ENCODE measurements around the gene STAG1. TPM values are rescaled to one million over a fixed set of nuclear protein-coding genes. Genes with fewer than 3 reads are reported as not detected.
"Not testable (repeated sequence)": the region's sequence is repeated elsewhere in the genome, so short reads cannot be mapped to it uniquely, and the experiment has no call there.

The STAG1 gene
- total RNA-seq, 4 donors from 2014 or later: 48.6 to 71.2 (median 58.2) TPM

DNA sequence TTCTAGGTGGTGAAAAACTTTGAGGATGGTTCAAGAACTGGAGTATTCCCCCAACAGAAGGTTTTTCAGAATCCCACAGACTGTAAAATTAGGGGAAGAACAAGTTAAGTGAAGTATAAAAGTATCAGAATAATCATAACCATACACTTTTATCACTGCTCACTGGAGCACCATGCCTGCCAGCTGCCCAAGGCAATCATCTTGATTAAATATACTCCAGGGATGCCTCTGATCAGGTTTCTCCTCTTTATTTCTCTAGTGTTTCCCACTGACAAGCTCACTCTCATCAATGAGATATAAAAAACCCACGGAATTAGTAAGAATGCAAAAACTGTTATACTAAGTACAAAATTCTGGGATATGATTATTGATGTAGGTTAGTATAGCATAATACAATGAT lies 108.0 kb downstream of the STAG1 start:
- Histone ChIP-seq H3K27me3 (no peaks in the 10 kb centered on the region), H3K27ac (no peak overlapping the region), H3K9me3 (no peaks in the 10 kb centered on the region), H3K4me1 (peaks cover 0 to 12% (median 0%) of the 10 kb centered on the region in 4 donors), H3K4me3 (no peak overlapping the region), H3K36me3 (no peaks in the 10 kb centered on the region)
- 69 to 83% methylated on average over 1 of the region's 1 CpG for WGBS, 2 donors
- TF ChIP-seq, protein P1, sequence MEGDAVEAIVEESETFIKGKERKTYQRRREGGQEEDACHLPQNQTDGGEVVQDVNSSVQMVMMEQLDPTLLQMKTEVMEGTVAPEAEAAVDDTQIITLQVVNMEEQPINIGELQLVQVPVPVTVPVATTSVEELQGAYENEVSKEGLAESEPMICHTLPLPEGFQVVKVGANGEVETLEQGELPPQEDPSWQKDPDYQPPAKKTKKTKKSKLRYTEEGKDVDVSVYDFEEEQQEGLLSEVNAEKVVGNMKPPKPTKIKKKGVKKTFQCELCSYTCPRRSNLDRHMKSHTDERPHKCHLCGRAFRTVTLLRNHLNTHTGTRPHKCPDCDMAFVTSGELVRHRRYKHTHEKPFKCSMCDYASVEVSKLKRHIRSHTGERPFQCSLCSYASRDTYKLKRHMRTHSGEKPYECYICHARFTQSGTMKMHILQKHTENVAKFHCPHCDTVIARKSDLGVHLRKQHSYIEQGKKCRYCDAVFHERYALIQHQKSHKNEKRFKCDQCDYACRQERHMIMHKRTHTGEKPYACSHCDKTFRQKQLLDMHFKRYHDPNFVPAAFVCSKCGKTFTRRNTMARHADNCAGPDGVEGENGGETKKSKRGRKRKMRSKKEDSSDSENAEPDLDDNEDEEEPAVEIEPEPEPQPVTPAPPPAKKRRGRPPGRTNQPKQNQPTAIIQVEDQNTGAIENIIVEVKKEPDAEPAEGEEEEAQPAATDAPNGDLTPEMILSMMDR (IDR thresholded peaks at IDR 0.05): no peak
- TF ChIP-seq POLR2A (IDR thresholded peaks at IDR 0.05) (no peak), EP300 (IDR thresholded peaks at IDR 0.05) (no peak)
- DNase-seq (ENCODE audit: low spot score in 2 of 2): no peak

DNA sequence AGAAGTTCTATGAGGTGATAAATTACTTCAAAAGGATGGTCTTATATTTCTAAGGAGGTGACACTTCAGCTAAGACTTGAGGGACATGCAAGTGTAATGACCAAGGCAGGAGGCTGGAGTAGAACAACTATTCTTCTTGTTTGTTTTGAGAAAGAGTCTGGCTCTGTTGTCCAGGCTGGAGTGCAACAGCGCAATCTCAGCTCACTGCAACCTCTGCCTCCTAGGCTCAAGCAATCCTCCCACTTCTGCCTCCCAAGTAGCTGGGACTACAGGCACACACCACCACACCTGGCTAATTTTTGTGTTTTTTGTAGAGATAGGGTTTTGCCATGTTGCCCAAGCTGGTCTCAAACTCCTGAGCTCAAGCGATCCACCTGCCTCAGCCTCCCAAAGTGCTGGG lies 108.8 kb downstream of the STAG1 start:
- not testable (repeated sequence) for H3K27ac ChIP-seq; H3K27me3 ChIP-seq; DNase-seq (ENCODE audit: low spot score in 2 of 2); H3K9me3 ChIP-seq; H3K36me3 ChIP-seq; H3K4me3 ChIP-seq
- peaks cover 0 to 21% (median 0%) of the 10 kb centered on the region in 4 donors for H3K4me1 ChIP-seq
- 97 to 100% methylated on average over 2 of the region's 2 CpGs for WGBS, 2 donors

DNA sequence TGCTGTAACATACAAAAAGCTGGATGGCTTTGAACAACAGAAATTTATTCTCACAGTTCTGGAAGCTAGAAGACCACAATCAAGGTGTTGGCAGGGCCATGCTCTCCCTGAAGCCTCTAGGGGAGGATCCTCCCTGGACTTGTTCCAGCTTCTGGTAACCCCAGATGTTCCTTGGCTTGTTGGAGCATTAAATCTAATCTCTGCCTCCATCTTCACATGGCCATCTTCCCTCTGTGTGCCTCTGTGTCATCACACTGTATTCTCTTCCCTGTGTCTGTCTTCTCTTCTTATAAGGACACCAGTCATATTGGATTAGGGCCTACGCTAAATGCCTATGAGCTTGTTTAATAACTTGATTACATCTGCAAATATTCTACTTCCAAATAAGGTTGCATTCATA lies 109.5 kb downstream of the STAG1 start:
- Histone ChIP-seq H3K36me3 (no peaks in the 10 kb centered on the region), H3K4me1 (peaks cover 0 to 21% (median 0%) of the 10 kb centered on the region in 4 donors), H3K27ac (no peak overlapping the region), H3K4me3 (no peak overlapping the region), H3K9me3 (no peaks in the 10 kb centered on the region), H3K27me3 (no peaks in the 10 kb centered on the region)
- TF ChIP-seq POLR2A (IDR thresholded peaks at IDR 0.05) (no peak), EP300 (IDR thresholded peaks at IDR 0.05) (no peak)
- TF ChIP-seq, protein P1 (IDR thresholded peaks at IDR 0.05): no peak
- no peak for DNase-seq (ENCODE audit: low spot score in 2 of 2)
- 100% methylated on average over 1 of the region's 1 CpG for WGBS, 2 donors

DNA sequence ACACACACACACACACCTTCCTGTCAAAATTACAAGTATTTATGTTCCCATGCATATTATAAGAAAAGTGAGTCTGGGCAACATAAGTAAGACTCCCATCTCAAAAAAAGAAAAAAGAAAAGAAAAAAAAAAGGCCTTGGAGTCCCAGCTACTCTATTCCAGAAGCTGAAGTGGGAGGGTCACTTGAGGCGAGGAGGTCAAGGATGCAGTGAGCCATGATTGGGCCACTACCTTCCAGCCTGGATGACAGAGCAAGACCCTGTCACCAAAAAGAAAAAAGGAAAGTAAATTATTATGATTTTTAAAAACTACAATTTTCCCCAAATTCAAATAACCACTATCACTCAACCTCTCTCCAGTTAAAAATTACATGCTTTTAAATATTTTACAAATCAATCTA lies 113.1 kb downstream of the STAG1 start:
- H3K27me3 ChIP-seq: no peaks in the 10 kb centered on the region
- TF ChIP-seq EP300 (IDR thresholded peaks at IDR 0.05) (no peak), POLR2A (IDR thresholded peaks at IDR 0.05) (no peak)
- TF ChIP-seq, protein P1 (IDR thresholded peaks at IDR 0.05): no peak
- no peak for DNase-seq (ENCODE audit: low spot score in 2 of 2)
- H3K4me3 ChIP-seq: no peak overlapping the region
- WGBS, 2 donors: 72 to 94% methylated on average over 1 of the region's 1 CpG
- H3K36me3 ChIP-seq: no peaks in the 10 kb centered on the region
- no peak overlapping the region for H3K27ac ChIP-seq
- H3K9me3 ChIP-seq: no peaks in the 10 kb centered on the region
- H3K4me1 ChIP-seq: peaks cover 0 to 31% (median 0%) of the 10 kb centered on the region in 4 donors

DNA sequence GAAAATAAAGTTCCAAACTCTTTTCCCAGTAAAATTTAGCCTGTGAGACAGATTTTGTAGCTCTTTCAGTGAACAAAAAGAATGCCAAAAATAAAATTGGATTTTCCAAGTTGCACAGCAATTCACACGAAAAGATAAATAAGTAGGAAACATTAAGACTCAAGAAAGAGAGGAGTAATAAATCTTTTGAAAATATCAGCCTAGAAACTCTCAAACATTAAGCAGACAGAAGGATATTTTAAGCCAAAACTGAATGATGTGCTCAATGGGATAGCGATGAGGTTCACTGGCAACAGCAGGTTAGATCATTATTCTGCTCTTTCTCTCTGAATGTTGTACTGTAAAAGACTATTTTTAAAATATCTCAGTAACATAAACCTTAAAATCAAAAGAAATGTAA lies 115.0 kb downstream of the STAG1 start:
- Histone ChIP-seq H3K27me3 (no peaks in the 10 kb centered on the region), H3K9me3 (no peaks in the 10 kb centered on the region), H3K4me3 (no peak overlapping the region), H3K36me3 (no peaks in the 10 kb centered on the region), H3K4me1 (peaks cover 0 to 31% (median 5%) of the 10 kb centered on the region in 4 donors), H3K27ac (no peak overlapping the region)
- DNase-seq (ENCODE audit: low spot score in 2 of 2): no peak
- WGBS, 2 donors: 54 to 61% methylated on average over 2 of the region's 2 CpGs
- no peak for TF ChIP-seq EP300 (IDR thresholded peaks at IDR 0.05)
- TF ChIP-seq POLR2A (IDR thresholded peaks at IDR 0.05): no peak
- TF ChIP-seq, protein P1 (IDR thresholded peaks at IDR 0.05): no peak

DNA sequence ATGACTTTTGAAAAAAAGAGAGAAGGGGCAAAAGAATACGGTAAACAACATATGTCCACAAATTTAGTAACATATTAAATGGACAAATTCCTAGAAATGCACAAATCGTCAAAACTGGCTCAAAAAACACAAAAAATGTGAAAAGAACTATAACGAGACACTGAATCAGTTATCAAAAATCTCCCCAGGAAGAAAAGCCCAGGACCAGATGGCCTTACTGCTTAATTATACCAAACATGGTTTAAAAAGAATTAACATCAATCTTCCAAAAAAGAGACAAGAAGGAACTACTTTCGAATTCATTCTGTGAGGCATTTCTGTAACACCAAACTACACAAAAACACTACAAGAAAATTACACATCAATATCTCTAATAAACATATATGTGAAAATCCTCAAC lies 117.4 kb downstream of the STAG1 start:
- Histone ChIP-seq H3K9me3 (no peaks in the 10 kb centered on the region), H3K36me3 (no peaks in the 10 kb centered on the region), H3K4me3 (no peak overlapping the region), H3K27ac (no peak overlapping the region), H3K27me3 (no peaks in the 10 kb centered on the region), H3K4me1 (peaks cover 0 to 38% (median 8%) of the 10 kb centered on the region in 4 donors)
- no peak for DNase-seq (ENCODE audit: low spot score in 2 of 2)
- no peak for TF ChIP-seq EP300 (IDR thresholded peaks at IDR 0.05)
- TF ChIP-seq, protein P1 (IDR thresholded peaks at IDR 0.05): no peak
- TF ChIP-seq POLR2A (IDR thresholded peaks at IDR 0.05): no peak
- 92% methylated on average over 4 of the region's 4 CpGs for WGBS, 2 donors

Data from tibial nerve (tissue), 4 donors.